ENCODE data around the gene DCDC1. TPM values are rescaled to one million over a fixed set of nuclear protein-coding genes. Genes with fewer than 3 reads are reported as not detected.

The DCDC1 gene
- total RNA-seq, 1 experiment from 2014 or later = 0.58 TPM

- ChIA-PET POLR2A (ENCODE audit: low non-redundant PET) (no interaction called here), CTCF (interaction anchor here (0.7 to 1.6 kb wide), 2 partner anchors 538 to 758 kb away, joined by 3 to 4 read pairs; no protein-coding TSS in a partner anchor)
- BruUV-seq (replicated peaks) = no TSS peak
- Histone ChIP-seq H3K9me3 (ENCODE audit: low read depth, low read length, poor library complexity, severe bottlenecking) (no peaks in the 10 kb centered on the region), H3K36me3 (ENCODE audit: insufficient read depth, low read length, poor library complexity, severe bottlenecking) (no peaks in the 10 kb centered on the region), H3K4me1 (ENCODE audit: insufficient read depth, low read length, poor library complexity, severe bottlenecking) (peaks cover 5% of the 10 kb centered on the region), H3K27me3 (replicated peaks; ENCODE audit: insufficient read depth, low read depth, low read length, poor library complexity) (no peaks in the 10 kb centered on the region), H3K4me3 (ENCODE audit: low read depth, low read length, poor library complexity, severe bottlenecking) (no peak overlapping the region), H3K27ac (ENCODE audit: low read depth, low read length, poor library complexity, severe bottlenecking) (no peak overlapping the region)
- intact Hi-C loops (cut with micrococcal nuclease; ENCODE audit: unreplicated experiment) = no loop called here
- TF ChIP-seq CTCF (conservative IDR thresholded peaks at IDR 0.05; ENCODE audit: low read depth, low read length) = no peak
- TF ChIP-seq EZH2 (IDR thresholded peaks at IDR 0.05; ENCODE audit: borderline replicate concordance, low read depth, low read length, poor library complexity, severe bottlenecking) = no peak
- DNase-seq (ENCODE audit: low spot score) = no peak
Observed at GRCh38 chr11:31417357-31417756, 47.8 kb upstream of the DCDC1 start.

- ChIA-PET CTCF (no interaction called here), POLR2A (ENCODE audit: low non-redundant PET) (no interaction called here)
- intact Hi-C loops (cut with micrococcal nuclease; ENCODE audit: unreplicated experiment) = no loop called here
- Histone ChIP-seq H3K27ac (ENCODE audit: low read depth, low read length, poor library complexity, severe bottlenecking) (no peak overlapping the region), H3K27me3 (replicated peaks; ENCODE audit: insufficient read depth, low read depth, low read length, poor library complexity) (no peaks in the 10 kb centered on the region), H3K4me1 (ENCODE audit: insufficient read depth, low read length, poor library complexity, severe bottlenecking) (no peaks in the 10 kb centered on the region), H3K36me3 (ENCODE audit: insufficient read depth, low read length, poor library complexity, severe bottlenecking) (peaks cover 4% of the 10 kb centered on the region), H3K4me3 (ENCODE audit: low read depth, low read length, poor library complexity, severe bottlenecking) (no peak overlapping the region), H3K9me3 (ENCODE audit: low read depth, low read length, poor library complexity, severe bottlenecking) (peaks cover 4% of the 10 kb centered on the region)
- TF ChIP-seq CTCF (conservative IDR thresholded peaks at IDR 0.05; ENCODE audit: low read depth, low read length) = no peak
- no peak for TF ChIP-seq EZH2 (IDR thresholded peaks at IDR 0.05; ENCODE audit: borderline replicate concordance, low read depth, low read length, poor library complexity, severe bottlenecking)
- no TSS peak for BruUV-seq (replicated peaks)
- no peak for DNase-seq (ENCODE audit: low spot score)
Observed at GRCh38 chr11:31415435-31415834, 45.9 kb upstream of the DCDC1 start.

DNA sequence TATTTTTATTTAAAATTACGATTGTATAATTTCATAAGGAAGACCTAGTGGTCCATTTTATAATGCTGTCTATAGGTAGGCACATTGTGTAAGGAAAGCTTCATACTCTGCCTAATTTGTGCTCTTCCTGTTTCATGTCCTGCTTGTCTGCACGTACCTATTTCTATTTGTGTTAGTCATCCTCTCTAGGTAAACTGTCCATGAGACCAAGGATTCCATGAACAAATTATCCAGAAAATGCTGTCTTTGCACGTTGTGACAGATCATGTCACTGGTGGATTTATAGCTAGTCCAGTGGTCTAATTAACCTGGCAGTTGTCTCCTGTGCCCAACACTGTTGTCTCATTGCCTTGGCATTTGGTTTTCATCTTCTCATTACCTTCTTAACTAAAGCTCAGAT, 44.8 kb upstream of the DCDC1 start:
- peaks cover 4% of the 10 kb centered on the region for H3K36me3 ChIP-seq (ENCODE audit: insufficient read depth, low read length, poor library complexity, severe bottlenecking)
- TF ChIP-seq EZH2 (IDR thresholded peaks at IDR 0.05; ENCODE audit: borderline replicate concordance, low read depth, low read length, poor library complexity, severe bottlenecking) = no peak
- TF ChIP-seq CTCF (conservative IDR thresholded peaks at IDR 0.05; ENCODE audit: low read depth, low read length) = no peak
- H3K4me3 ChIP-seq (ENCODE audit: low read depth, low read length, poor library complexity, severe bottlenecking) = no peak overlapping the region
- ChIA-PET POLR2A (ENCODE audit: low non-redundant PET) (no interaction called here), CTCF (no interaction called here)
- no peaks in the 10 kb centered on the region for H3K4me1 ChIP-seq (ENCODE audit: insufficient read depth, low read length, poor library complexity, severe bottlenecking)
- DNase-seq (ENCODE audit: low spot score) = no peak
- no peak overlapping the region for H3K27ac ChIP-seq (ENCODE audit: low read depth, low read length, poor library complexity, severe bottlenecking)
- no peaks in the 10 kb centered on the region for H3K27me3 ChIP-seq (replicated peaks; ENCODE audit: insufficient read depth, low read depth, low read length, poor library complexity)
- intact Hi-C loops (cut with micrococcal nuclease; ENCODE audit: unreplicated experiment) = no loop called here
- BruUV-seq (replicated peaks) = no TSS peak
- peaks cover 4% of the 10 kb centered on the region for H3K9me3 ChIP-seq (ENCODE audit: low read depth, low read length, poor library complexity, severe bottlenecking)

Data from A673 (cell line).